HG02852 (cell line): ENCODE data around the gene ALDH7A1.
A peak's percentile ranks its signal among the peaks of the same experiment; 100 is the strongest.

Experiments used
- ATAC-seq: cut with Tn5 transposase; IDR thresholded peaks from one replicate; pipeline ENCODE4 v1.9.1; 2021; ENCODE audit warnings: mild to moderate bottlenecking, moderate library complexity; ENCODE audit not compliant: unreplicated experiment

Gene ALDH7A1

DNA sequence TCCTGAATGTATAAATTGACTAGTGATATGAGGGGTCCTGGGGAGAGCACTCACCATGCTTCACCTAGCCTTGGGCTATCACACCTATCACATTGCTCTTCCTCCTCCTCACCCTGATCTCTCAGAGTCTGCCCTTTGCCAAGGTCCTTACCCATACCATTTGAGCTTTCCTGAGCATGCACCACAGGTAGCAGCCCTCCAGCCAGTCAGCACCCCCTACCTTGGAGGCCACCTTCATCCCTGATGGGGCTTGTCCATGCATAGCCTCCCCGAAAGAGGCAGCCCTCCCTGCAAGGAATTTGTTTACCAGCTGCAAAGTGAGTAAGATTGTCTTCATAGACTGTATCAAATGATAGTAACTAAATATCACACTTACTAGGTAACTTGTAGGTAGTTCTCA, 83.1 kb downstream of the ALDH7A1 start:
- ATAC-seq: no peak

DNA sequence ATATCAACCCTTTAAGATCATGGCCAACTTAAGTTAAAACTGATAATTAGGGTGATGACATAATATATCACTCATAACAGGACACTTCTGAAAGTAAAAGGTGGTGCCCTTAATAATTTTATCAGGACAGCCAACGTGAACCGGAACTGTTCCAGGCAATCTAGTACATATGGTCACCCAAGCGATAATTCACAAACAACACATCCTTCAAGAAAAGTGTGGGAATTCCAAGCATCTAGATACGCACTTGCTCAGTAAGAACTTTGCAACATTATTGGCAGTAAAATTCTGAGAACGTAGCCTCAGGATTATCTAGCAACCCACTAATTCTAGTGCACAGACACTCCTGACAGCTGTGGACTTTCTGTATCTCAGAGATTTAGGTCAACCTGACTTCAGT, 85.7 kb downstream of the ALDH7A1 start:
- no peak for ATAC-seq

DNA sequence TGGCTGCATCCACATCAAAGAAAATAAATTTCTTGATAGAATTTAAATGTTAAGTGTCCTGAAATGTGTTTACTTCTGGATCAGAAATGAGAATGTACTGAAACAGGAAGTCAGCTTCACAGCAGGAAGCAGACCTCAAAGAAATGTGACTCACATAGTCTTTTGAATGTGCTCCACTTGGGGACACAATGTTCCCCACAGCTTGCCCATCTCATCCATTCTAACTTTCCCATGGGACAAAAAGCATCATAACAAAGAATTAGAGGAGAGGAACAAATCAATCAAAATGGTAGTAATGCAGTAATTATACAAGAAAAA, 86.1 kb downstream of the ALDH7A1 start:
- no peak for ATAC-seq

DNA sequence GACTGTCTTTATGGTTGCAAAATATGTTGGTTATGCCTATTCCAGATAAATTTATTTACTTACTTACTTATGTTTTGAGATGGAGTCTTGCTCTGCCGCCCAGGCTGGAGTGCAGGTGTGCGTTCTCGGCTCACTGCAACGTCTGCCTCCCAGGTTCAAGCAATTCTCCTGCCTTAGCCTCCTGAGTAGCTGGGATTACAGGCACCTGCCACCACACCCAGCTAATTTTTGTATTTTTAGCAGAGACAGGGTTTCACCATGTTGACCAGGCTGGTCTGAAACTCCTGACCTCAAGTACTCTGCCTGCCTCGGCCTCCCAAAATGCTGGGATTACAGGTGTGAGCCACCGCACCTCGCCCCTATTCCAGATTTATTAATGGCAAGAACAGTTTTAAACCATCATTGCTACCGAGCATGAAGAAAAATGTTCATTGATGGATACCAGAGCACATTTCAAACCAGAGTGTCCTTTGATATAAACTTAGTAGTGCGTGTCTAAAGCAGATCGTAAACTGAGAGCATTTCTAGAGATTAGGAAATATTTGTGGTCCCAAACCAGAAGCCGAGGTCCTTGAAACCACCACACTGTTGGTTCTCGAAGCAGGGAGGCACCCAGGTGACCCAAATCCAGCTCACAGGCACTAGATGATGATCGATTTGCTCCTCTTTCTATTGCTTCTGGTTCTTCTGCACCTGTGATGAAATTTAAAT, 86.6 kb downstream of the ALDH7A1 start:
- no peak for ATAC-seq

DNA sequence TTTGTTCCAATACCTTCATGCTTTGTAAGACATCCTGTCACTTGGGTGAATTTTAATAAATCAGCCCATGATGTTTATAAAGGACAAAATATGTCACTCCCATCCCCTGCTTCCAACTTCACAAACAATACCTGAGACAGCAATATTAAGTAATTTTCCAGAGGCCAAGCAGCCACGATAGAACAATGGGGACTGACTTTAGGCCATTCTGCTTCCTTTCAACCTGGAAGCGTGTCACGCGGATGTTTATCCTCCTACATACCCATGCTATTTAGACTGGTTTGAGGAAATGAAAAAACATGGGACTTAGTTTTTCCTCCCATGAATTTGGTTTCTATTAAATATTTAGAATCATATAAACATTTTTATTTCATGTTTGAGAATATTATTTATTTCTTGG, 88.9 kb downstream of the ALDH7A1 start:
- ATAC-seq: no peak

DNA sequence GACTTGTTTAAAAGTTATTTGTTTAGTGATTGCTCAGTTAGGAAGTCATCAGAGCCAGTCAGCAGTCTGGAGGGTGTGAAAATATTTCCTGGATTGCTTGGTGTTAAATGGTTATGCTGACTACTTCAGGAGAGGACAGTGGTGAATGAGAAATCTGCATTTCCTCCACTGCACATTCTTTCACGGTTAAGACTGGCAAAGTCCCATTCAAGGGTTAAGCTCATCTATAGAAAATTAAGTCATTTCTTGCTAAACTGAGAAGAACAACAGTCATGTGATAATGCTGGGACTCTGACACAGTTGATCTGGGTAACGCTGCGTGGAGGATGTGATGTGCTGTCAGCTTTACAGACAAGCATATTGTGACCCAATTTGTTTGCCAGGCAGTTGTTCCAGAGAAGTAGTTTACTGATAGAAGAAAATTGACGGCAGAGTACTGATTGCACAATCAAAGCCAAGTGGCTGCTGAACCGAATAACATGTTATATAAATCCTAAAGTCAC, 91.4 kb downstream of the ALDH7A1 start:
- ATAC-seq: no peak

DNA sequence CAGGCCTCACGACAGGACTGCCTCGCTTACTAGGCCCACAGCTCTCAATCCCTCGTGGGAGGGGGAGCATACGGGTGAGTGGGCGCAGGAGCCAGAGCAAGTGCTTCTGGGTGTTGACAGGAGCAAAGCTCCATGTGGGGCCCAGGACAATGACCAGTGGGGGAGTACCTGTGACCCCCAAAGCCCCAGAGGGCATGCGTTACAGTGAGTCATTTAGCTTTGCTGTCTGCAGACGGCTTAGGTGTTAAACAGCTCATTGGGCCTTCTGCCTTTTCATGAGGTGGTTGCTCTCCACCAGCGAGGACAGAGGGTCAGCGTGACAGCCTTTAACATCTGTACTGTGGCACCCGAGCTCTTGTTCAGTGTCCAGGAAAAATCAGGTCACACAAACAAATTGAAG, 93.6 kb downstream of the ALDH7A1 start:
- ATAC-seq: no peak

DNA sequence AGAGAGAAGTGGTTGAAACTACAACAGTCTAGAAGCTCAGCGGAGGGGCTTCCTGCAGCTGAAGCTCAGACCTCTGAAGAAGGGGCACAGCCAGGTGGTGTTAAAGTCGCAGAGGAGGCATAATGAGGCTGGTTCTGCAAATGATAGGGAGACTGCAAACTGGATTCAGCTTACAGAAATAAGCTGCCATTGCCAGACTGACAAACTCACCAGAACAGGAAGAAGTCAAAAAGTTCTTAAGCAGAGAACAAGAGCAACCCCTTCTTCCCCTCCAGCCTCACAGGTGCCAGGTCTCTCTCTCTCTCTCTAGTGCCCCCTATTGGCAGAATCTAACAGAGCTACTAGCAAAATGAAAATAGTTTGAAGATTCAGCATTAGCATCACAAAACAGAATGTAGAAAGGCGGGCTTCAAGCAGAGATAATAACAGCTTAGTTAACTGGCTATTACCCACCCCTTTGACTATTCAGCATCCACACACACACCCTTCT, 95.1 kb downstream of the ALDH7A1 start:
- ATAC-seq: peak; percentile 68

DNA sequence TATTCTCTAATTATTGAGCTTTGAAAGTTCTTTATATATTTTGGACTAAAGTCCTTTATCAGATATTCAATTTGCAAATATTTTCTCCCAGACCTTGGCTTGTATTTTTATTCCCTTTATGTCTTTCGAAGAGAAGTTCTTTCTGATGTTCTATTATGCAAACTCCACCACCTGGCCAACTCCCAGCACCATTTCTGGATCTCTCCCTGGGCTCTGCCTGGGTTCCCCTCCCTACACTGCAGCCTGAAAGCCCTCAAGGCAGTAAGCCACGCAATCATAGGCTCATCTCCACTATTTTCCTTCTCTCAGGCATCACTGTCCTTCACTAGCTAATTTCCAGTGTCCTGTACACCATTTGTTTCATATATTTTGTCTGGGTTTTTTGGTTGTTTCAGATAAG, 95.7 kb downstream of the ALDH7A1 start:
- ATAC-seq: no peak

DNA sequence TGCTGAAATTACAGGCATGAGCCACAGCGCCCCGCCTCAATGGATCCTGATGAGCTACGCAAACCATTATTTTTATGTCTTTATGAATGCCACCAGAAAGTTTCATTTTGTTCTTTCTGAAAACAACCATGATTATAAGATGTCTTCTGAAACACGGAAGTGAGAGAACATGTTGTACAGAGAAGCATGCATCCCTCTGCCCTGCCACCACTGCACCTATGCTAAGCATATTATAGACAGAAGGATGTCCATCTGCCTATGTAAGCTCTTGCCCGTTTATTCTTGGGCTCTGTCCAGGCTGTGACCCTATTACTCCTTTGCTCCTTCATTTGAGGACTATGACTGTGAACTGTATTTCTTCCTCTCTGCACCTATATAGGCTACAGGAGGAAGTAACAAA, 97.5 kb downstream of the ALDH7A1 start:
- ATAC-seq: no peak

DNA sequence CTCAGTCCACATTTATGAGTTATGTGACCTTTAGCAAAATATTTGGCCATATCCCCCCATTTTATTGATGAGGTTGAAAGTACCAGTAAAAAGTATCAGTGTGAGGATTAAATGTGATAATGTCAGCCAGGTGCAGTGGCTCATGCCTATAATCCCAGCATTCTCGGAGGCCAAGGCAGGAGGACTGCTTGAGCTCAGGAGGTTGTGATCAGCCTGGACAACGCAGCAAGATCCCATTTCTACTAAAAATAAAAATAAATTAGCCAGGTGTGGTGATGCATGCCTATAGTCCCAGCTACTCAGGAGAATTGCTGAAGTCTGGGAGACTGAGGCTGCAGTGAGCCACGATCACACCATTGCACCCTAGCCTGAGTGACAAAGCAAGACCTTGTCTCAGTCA, 100.6 kb downstream of the ALDH7A1 start:
- ATAC-seq: no peak

DNA sequence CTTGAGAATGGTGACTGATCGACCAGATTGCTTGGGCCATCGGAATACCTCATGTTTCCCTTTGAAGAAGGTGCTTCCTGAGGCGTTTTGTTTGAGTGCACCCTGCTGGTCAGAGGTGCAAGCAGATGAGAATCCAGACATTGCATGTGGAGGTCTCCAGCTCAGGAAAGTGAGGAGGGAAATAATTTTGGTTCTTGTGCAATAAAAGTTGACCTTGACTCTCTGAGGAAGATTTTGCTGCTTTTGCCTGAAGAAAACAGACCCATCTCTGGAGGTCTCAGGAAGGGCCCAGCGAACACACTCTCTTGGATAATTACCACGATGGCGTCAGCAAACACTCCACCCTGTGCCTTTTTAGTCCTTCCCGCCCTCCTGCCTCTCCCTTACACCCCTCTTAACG, 102.1 kb downstream of the ALDH7A1 start:
- ATAC-seq: no peak

DNA sequence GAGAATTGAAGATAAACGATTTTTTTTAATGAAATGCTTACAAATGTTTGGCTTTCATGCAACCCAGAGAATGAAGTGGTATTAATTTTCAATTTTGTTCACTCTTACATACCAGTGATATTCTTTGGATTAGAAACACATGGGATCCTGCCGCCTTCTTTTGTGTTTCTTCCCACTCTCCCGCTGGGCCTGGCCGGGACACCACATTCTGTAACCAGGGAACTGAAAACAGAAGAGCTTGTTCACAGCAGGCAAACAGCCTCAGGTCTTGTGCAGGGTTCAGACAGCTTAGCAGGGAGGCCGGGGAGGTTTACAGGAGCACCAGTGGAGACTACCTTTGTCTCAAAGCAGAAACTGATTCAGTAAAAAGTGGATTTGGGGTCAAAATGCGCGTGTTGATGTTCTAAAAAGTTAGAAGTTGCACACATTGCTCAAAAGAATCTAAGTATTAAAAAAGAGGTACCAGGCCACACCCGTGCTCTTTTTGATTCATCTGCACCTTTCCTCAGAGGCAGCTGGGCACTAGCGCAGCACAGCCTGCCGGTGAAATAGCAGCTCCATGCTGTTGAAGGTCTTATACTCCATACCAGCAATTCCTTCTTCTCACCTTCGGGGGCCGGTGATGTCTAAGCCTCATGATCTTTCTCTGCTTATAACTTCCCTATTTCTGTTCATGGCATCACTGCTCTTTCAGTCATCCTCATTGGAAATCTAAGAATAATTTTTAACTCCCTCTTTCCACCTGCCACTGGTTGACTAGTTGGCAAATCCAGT, 104.7 kb downstream of the ALDH7A1 start:
- ATAC-seq: no peak

DNA sequence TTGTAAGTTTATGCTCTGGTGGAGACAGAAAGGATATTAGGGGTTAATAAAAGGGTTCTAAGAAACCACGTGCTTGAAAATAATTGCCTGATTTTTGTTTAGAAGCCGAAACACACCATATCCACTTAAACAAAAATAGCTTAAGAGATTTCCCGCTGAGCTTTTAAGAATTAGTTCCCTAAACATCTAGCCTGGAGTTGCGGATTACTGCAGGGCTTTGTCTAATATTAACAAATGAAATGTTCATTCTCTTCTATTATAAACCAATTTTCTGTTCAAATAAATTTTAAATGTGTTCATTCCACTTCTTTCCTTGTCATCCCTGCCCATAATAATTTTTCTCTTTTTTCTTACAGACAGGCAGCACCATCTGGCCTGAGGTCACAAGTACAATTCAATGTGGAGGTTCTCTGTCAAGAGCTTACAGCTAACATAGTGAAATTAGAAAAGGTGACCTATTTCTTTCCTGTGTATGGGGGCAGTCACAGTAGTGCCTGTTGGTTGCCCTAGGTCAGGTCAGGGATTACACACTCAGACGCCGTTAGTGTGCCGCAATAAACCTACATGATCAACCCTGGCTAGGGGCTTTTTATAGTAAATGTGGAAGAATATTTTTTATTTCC, 106.5 kb downstream of the ALDH7A1 start:
- no peak for ATAC-seq

DNA sequence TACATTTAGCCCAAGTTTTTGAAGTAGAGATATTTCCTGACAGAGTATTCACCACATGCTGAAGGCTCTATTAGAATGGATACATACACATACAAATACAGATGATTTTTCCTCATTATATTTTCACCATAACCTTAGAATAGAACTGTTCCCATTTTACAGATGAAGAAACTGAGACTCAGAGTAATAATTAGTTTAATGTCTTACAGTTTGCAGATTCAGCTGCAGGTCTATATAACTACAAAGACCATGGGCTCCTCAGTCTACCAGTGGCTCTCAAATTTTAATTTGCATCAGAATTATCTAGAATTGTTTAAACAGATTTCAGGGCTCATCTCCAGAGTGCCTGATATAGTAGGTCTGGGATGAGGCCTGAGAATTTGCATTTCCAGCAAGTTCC, 107.4 kb downstream of the ALDH7A1 start:
- no peak for ATAC-seq

DNA sequence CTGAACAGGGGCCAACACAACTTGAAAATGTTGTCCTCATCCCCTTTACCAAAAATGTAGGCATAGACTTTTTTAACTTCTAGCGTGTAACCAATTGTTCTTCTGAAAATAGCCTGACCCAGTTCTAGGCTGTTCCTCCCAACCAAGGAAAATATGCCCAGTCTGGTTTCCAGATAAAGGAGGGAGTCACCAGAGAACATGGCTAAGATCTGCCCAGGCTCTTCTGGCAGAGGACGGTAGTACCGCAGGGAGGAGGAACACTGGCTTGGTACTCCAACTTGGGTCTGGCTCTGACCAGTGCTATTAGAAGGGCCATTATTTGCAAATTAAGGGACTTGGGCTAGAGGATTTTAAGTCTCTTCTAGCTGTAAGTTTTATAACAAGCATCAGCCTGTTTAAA, 108.7 kb downstream of the ALDH7A1 start:
- no peak for ATAC-seq

DNA sequence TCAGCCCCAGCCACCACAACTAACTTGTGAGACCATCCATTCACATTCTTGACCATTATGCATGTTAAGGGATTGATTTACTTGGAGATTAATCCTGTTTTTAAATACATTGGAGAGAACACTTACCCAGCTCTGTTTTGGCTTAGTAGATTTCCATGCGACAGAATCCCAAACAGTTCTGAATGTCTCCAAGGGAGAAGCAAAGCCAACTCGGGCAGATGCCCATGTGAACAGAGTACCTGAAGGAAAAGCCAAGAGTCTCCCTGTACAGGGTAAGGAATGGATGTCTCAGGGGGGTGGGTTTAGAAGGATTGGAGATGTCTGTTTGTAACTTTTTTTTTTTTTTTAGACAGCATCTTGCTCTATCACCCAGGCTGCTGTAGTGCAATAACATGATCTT, 110.8 kb downstream of the ALDH7A1 start:
- no peak for ATAC-seq

DNA sequence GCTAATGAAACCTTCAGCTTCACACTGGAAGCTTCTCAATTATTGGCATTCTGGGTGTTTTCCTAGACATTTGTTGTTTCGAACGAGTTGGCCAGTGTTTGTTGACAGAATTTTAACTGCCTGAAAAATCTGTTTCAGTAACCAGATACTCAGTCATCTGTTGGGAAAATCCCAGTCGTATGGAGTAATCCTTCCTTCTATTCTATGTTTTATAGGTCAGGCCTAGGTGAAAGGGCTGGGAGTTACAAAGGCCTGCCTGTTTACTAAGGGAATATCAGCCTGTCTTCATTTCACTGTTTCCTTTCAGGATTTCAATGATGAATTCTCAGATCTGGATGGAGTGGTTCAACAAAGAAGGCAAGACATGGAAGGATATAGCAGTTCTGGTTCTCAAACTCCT, 111.9 kb downstream of the ALDH7A1 start:
- ATAC-seq: no peak

DNA sequence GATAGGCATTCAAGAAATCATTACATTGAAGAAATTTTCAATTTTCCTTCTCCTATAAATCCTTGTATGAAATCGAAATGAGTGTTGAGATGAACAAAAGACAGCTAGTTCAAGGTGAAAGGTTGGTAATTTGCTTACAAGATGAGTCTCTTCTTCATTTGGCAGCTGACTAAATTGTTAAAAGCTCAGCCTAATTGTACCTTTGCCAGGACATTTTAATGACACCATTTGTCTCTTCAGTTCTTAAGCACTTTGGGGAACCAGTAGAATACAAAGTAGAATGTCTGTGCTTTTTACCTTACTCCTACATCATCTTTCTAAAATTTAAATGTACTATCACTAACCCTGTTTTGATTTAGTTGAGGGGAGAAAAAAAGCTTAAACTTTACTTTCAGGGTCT, 112.4 kb downstream of the ALDH7A1 start:
- ATAC-seq: no peak

DNA sequence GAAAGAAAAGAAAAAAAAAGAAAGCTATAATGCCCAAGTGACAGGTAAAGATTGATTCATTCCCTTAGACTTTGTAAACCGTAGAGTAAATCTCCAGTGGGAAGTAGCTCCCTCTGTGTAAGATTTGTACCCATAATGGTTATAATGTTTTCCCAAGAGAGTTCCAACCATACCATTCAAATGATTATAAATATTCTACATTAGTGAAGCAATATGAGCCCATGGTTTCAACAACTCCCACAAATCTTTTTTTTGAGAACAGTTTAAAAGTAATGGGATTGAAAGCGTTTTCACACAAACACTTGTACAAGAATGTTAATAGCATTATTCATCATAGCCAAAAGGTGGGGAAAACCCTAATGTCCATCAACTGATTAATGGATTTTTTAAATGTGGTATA, 113.8 kb downstream of the ALDH7A1 start:
- ATAC-seq: no peak
